IMR-90 (cell line): ENCODE measurements around the gene ERVFRD-1. TPM values are rescaled to one million over a fixed set of nuclear protein-coding genes. Genes with fewer than 3 reads are reported as not detected.

ENCODE experiments used
- ATAC-seq: fragments of 200-7000 bp; cut with Tn5 transposase; 2 replicates; pipeline ENCODE4 v1.9.1; 2020; ENCODE audit warnings: low read depth, mild to moderate bottlenecking, moderate library complexity
- BruUV-seq: library from RNA; stranded (reverse); fragments of 400-500 nt; replicated peaks from 2 replicates; lab custom pipeline; 2021; lab: Mats Ljungman, UMichigan
- CTCF ChIA-PET: fragments of 300-600 bp; formaldehyde crosslinking; extraction: SDS; loops from one replicate; lab custom pipeline; 2021; ENCODE audit warnings: antibody characterized with exemption; lab: Yijun Ruan, JAX
- POLR2A ChIA-PET: fragments of 300-600 bp; sonication (Branson Sonifier 250); formaldehyde crosslinking; loops from one replicate; lab custom pipeline; 2022; ENCODE audit warnings: antibody characterized with exemption; ENCODE audit not compliant: unreplicated experiment; lab: Charles Lee
- DNase-seq: peaks from one replicate; pipeline ENCODE4 v3.0.0; 2013
- H2AFZ ChIP-seq: replicated peaks from 2 replicates; pipeline ENCODE3; 2013; ENCODE audit warnings: low read length, mild to moderate bottlenecking; ENCODE audit not compliant: poor library complexity
- H2AK5ac ChIP-seq: 2 replicates; pipeline ENCODE4 v1.6.1; 2013; ENCODE audit warnings: low read depth, low read length, inconsistent platforms
- H2AK9ac ChIP-seq: replicated peaks from 2 replicates; pipeline ENCODE3; 2013; ENCODE audit warnings: mild to moderate bottlenecking, low read depth, low read length, moderate library complexity; ENCODE audit not compliant: poor library complexity
- H2BK120ac ChIP-seq: 2 replicates; pipeline ENCODE4 v1.6.1; 2013; ENCODE audit warnings: low read depth, low read length, inconsistent platforms
- H2BK15ac ChIP-seq: 3 replicates; pipeline ENCODE4 v1.6.1; 2013; ENCODE audit warnings: low read depth, low read length, inconsistent platforms
- H2BK20ac ChIP-seq: 2 replicates; pipeline ENCODE4 v1.6.1; 2013; ENCODE audit warnings: low read depth, mild to moderate bottlenecking, inconsistent platforms, low read length, moderate library complexity
- H2BK5ac ChIP-seq: 2 replicates; pipeline ENCODE4 v1.6.1; 2013; ENCODE audit warnings: mild to moderate bottlenecking, low read depth, low read length, inconsistent platforms; ENCODE audit not compliant: poor library complexity, severe bottlenecking
- H3K14ac ChIP-seq: replicated peaks from 2 replicates; pipeline ENCODE4 v1.6.1; 2013; ENCODE audit warnings: low read depth, low read length, inconsistent platforms
- H3K18ac ChIP-seq: 2 replicates; pipeline ENCODE4 v1.6.1; 2013; ENCODE audit warnings: low read depth, low read length, control low read depth
- H3K23ac ChIP-seq: 2 replicates; pipeline ENCODE4 v1.6.1; 2013; ENCODE audit warnings: low read depth, low read length, inconsistent platforms
- H3K27ac ChIP-seq: 2 replicates; pipeline ENCODE4 v1.5.1; 2013; ENCODE audit warnings: mild to moderate bottlenecking, control low read depth, low read length; ENCODE audit not compliant: insufficient read depth
- H3K27me3 ChIP-seq: 2 replicates; pipeline ENCODE4 v1.6.1; 2013; ENCODE audit warnings: low read length; ENCODE audit not compliant: control insufficient read depth, insufficient read depth
- H3K36me3 ChIP-seq: 2 replicates; pipeline ENCODE4 v1.6.1; 2013; ENCODE audit warnings: low read length, mixed read lengths; ENCODE audit not compliant: control insufficient read depth, insufficient read depth
- H3K4ac ChIP-seq: 2 replicates; pipeline ENCODE4 v1.6.1; 2013; ENCODE audit warnings: low read depth, low read length, inconsistent platforms
- H3K4me1 ChIP-seq: 2 replicates; pipeline ENCODE4 v1.6.1; 2013; ENCODE audit warnings: low read length, mixed read lengths; ENCODE audit not compliant: control insufficient read depth, insufficient read depth
- H3K4me2 ChIP-seq: 2 replicates; pipeline ENCODE4 v1.6.1; 2013; ENCODE audit warnings: low read depth, mild to moderate bottlenecking, control low read depth, low read length, moderate library complexity
- H3K4me3 ChIP-seq: 2 replicates; pipeline ENCODE4 v1.5.1; 2013; ENCODE audit warnings: low read depth, mild to moderate bottlenecking, control low read depth, low read length, moderate library complexity; ENCODE audit not compliant: insufficient read depth
- H3K56ac ChIP-seq: 2 replicates; pipeline ENCODE4 v1.6.1; 2013; ENCODE audit warnings: low read length, inconsistent platforms; ENCODE audit not compliant: insufficient read depth; ENCODE audit errors: extremely low read depth
- H3K79me1 ChIP-seq, 2 experiments: 2 replicates each; pipeline ENCODE4 v1.6.1; 2013; ENCODE audit warnings: low read length in 2 of 2, inconsistent platforms in 1 of 2, low read depth in 1 of 2
- H3K9ac ChIP-seq: 2 replicates; pipeline ENCODE4 v1.6.1; 2013; ENCODE audit warnings: low read depth, low read length, control low read depth
- H3K9me1 ChIP-seq: 2 replicates; pipeline ENCODE4 v1.6.1; 2013; ENCODE audit warnings: low read length, inconsistent platforms; ENCODE audit not compliant: insufficient read depth
- H3K9me3 ChIP-seq: 2 replicates; pipeline ENCODE4 v1.6.1; 2013; ENCODE audit warnings: low read length; ENCODE audit not compliant: control insufficient read depth, insufficient read depth
- H4K20me1 ChIP-seq: 2 replicates; pipeline ENCODE4 v1.6.1; 2013; ENCODE audit warnings: low read length, inconsistent platforms; ENCODE audit not compliant: insufficient read depth
- H4K5ac ChIP-seq: 2 replicates; pipeline ENCODE4 v1.6.1; 2013; ENCODE audit warnings: mild to moderate bottlenecking, low read depth, low read length, control low read depth
- H4K8ac ChIP-seq, 2 experiments: 2 replicates each; pipeline ENCODE4 v1.6.1; 2013; ENCODE audit warnings: low read depth in 2 of 2, low read length in 2 of 2, control low read depth in 1 of 2, inconsistent platforms in 1 of 2
- H4K91ac ChIP-seq: 2 replicates; pipeline ENCODE4 v1.6.1; 2013; ENCODE audit warnings: low read depth, low read length, inconsistent platforms; ENCODE audit not compliant: insufficient read depth
- BHLHE40 ChIP-seq: fragments of 150-350 bp; IDR thresholded peaks from 2 replicates; pipeline ENCODE4 v1.6.1; 2016; ENCODE audit warnings: mild to moderate bottlenecking, low read depth, low read length
- CHD1 ChIP-seq: IDR thresholded peaks from 2 replicates; pipeline ENCODE4 v1.6.1; 2012; ENCODE audit warnings: low read depth, low read length, improper control_type of control experiment
- RFX5 ChIP-seq: IDR thresholded peaks from 2 replicates; pipeline ENCODE4 v1.8.0; 2012; ENCODE audit warnings: low read depth, mild to moderate bottlenecking, low read length, moderate library complexity
- whole genome bisulfite sequencing, 2 experiments: methylation state at CpG; one replicate each; pipeline versions ENCODE4 v1.1.5 to v1.1.7; 2013; ENCODE audit warnings: missing lambda C conversion rate in 2 of 2; ENCODE audit not compliant: insufficient read length in 1 of 2; ENCODE audit errors: extremely low coverage in 2 of 2; 5-methylcytosine and 5-hydroxymethylcytosine counted together
- dilution Hi-C: fragments of 300-500 bp; cut with HindIII; formaldehyde crosslinking; loops from one replicate; pipeline ENCODE4 v1.14.3; 2018; ENCODE audit warnings: low sequenced_read_pairs; ENCODE audit not compliant: unreplicated experiment
- in situ Hi-C: fragments of 300-500 bp; cut with MboI; formaldehyde crosslinking; loops from 3 replicates; pipeline ENCODE4 v1.14.3; 2019; ENCODE audit warnings: low sequenced_read_pairs, inconsistent platforms, mixed read lengths
- intact Hi-C: fragments of 100-400 bp; cut with micrococcal nuclease; formaldehyde crosslinking; loops from 2 replicates; pipeline ENCODE4 v1.10.0; 2022
- polyA plus RNA-seq, 3 experiments: library from polyadenylated mRNA; depleted of rRNA; stranded (reverse); fragments of >200 nt; gene quantifications; 2 replicates each; pipeline ENCODE4 v1.2.3, GENCODE V29; 2012; ENCODE audit warnings: low replicate concordance in 1 of 3
- total RNA-seq: library from RNA; depleted of rRNA; stranded (reverse); fragments of >200 nt; gene quantifications from 2 replicates; pipeline ENCODE4 v1.2.3, GENCODE V29; 2012
- TF ChIP-seq, protein P1 (sequence below): conservative IDR thresholded peaks from 2 replicates; pipeline ENCODE4 v1.5.1; 2012; ENCODE audit warnings: mild to moderate bottlenecking, low read depth, low read length, improper control_type of control experiment

Gene ERVFRD-1
- total and polyA plus RNA-seq, 2 of the 4 experiments (the other 2 are of a cell fraction) = not detected

DNA sequence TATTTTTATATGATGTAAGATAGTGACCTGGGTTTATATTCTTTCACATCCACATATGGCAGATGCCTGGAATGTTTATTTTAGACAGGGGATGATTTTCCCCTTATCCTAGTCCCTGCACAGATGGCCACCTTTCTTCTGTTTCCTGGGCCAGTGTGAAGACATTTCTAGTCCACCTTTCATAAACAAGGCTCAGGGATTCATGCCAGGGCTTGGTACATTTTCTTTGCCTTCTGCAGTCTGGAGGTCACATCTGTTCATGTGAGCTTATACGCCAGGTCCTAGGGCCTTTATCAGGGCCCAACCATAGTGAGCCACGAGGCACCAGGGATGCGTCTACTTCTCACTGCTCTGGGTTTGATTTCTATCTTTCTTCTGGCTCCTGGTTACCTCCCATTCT is 38.0 kb upstream of the ERVFRD-1 start:
- POLR2A ChIA-PET = no interaction called here
- WGBS, 2 experiments = 100% methylated on average over 1 of the region's 3 CpGs; no CpG with 5 or more reads in 1 of the 2 experiments
- CTCF ChIA-PET = no interaction called here

More for the DNA sequence above, 38.0 kb upstream of the ERVFRD-1 start:
- Histone ChIP-seq H3K9me1 (no peaks in the 10 kb centered on the region), H3K14ac (no peak overlapping the region), H3K56ac (no peak overlapping the region), H3K4ac (no peak overlapping the region), H4K5ac (no peak overlapping the region), H3K36me3 (no peaks in the 10 kb centered on the region), H4K8ac (no peak overlapping the region), H4K20me1 (no peaks in the 10 kb centered on the region), H2BK20ac (no peak overlapping the region), H3K18ac (no peak overlapping the region), H3K4me2 (no peak overlapping the region), H3K9me3 (no peaks in the 10 kb centered on the region), H2BK5ac (no peak overlapping the region), H2BK15ac (no peak overlapping the region), H3K4me3 (no peak overlapping the region), H2AK9ac (no peak overlapping the region), H2BK120ac (no peak overlapping the region), H4K91ac (no peak overlapping the region), H3K27ac (no peak overlapping the region), H3K27me3 (no peaks in the 10 kb centered on the region), H3K79me1 (no peaks in the 10 kb centered on the region), H2AFZ (no peak overlapping the region), H3K4me1 (peaks cover 3% of the 10 kb centered on the region), H2AK5ac (no peak overlapping the region), H3K23ac (no peak overlapping the region), H3K9ac (no peak overlapping the region)
- dilution Hi-C loops = no loop called here
- in situ Hi-C loops = no loop called here
- ATAC-seq = no peak
- DNase-seq = no peak
- BruUV-seq = no TSS peak
- intact Hi-C loops = no loop called here
- TF ChIP-seq RFX5 = no peak
- no peak for TF ChIP-seq CHD1
- TF ChIP-seq, protein P1, sequence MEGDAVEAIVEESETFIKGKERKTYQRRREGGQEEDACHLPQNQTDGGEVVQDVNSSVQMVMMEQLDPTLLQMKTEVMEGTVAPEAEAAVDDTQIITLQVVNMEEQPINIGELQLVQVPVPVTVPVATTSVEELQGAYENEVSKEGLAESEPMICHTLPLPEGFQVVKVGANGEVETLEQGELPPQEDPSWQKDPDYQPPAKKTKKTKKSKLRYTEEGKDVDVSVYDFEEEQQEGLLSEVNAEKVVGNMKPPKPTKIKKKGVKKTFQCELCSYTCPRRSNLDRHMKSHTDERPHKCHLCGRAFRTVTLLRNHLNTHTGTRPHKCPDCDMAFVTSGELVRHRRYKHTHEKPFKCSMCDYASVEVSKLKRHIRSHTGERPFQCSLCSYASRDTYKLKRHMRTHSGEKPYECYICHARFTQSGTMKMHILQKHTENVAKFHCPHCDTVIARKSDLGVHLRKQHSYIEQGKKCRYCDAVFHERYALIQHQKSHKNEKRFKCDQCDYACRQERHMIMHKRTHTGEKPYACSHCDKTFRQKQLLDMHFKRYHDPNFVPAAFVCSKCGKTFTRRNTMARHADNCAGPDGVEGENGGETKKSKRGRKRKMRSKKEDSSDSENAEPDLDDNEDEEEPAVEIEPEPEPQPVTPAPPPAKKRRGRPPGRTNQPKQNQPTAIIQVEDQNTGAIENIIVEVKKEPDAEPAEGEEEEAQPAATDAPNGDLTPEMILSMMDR = no peak
- no peak for TF ChIP-seq BHLHE40
